GM12801 (cell line): ENCODE results near the gene RBFOX1.

Experiments used
- CTCF ChIP-seq: IDR thresholded peaks from one replicate; pipeline ENCODE4 v1.5.1; 2011; ENCODE audit warnings: control low read depth; ENCODE audit not compliant: insufficient read length; ENCODE audit errors: extremely low read depth

RBFOX1 gene

GRCh38 chr16:7398536-7398935, 65.9 kb downstream of the RBFOX1 start:
- TF ChIP-seq CTCF = no peak

GRCh38 chr16:7399296-7399695, 66.7 kb downstream of the RBFOX1 start:
- TF ChIP-seq CTCF = no peak

- TF ChIP-seq CTCF = no peak
Measured at GRCh38 chr16:7400117-7400890, 67.7 kb downstream of the RBFOX1 start.

GRCh38 chr16:7404217-7404616, 71.6 kb downstream of the RBFOX1 start:
- no peak for TF ChIP-seq CTCF

- no peak for TF ChIP-seq CTCF
Measured at GRCh38 chr16:7405166-7405565, 72.5 kb downstream of the RBFOX1 start.

- no peak for TF ChIP-seq CTCF
Measured at GRCh38 chr16:7408700-7409365, 76.2 kb downstream of the RBFOX1 start.

- TF ChIP-seq CTCF = no peak
Measured at GRCh38 chr16:7419441-7419840, 86.8 kb downstream of the RBFOX1 start.
